ENCODE data around the gene SIRT6.

The SIRT6 gene

DNA sequence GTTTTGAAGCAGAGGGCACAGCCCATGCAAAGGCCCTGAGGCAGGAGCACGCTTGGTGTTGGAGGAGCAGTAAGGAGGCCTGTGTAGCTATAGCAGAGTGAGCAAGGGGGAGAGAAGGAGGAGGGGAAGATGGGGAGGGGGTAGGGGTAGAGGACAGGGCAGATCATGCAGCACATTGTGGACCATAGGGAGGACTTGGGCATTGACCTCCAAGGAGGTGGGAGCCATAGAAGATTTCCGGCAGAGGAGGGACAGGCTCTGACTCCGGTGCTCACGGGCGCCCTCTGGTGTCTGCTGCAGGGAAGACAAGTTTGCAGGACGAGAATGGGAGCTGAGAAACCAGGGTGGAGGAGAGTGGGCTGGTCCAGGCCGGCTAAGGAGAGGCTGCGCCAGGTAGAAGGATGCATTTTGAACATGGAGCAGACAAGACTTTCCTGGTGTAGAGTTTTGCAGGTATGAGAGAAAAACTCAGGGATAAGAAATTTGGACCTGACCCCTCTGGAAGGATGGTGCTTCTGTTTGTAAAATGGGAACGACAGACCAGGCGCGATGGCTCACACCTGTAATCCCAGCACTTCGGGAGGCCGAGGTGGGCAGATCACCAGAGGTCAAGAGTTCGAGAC lies 42.6 kb downstream of the SIRT6 start (continued):
- no peak for TF ChIP-seq ZNF24 (tag by site-specific recombination; IDR thresholded peaks at IDR 0.05)
- TF ChIP-seq ZNF558 (tag by site-specific recombination; IDR thresholded peaks at IDR 0.05) = no peak
- TF ChIP-seq ZNF837 (tag by site-specific recombination; IDR thresholded peaks at IDR 0.05) = no peak
- no peak for TF ChIP-seq GFI1B (tag by site-specific recombination; IDR thresholded peaks at IDR 0.05)
- no peak for TF ChIP-seq WT1 (tag by site-specific recombination; IDR thresholded peaks at IDR 0.05)
- peak; percentile 52 for TF ChIP-seq ZNF654 (tag by site-specific recombination; IDR thresholded peaks at IDR 0.05; ENCODE audit: low read depth)
- TF ChIP-seq ZNF76 (tag by site-specific recombination; IDR thresholded peaks at IDR 0.05; ENCODE audit: borderline replicate concordance, low read depth) = peak; percentile 38; the same call in 1 of the 2 replicates
- TF ChIP-seq, protein P1, sequence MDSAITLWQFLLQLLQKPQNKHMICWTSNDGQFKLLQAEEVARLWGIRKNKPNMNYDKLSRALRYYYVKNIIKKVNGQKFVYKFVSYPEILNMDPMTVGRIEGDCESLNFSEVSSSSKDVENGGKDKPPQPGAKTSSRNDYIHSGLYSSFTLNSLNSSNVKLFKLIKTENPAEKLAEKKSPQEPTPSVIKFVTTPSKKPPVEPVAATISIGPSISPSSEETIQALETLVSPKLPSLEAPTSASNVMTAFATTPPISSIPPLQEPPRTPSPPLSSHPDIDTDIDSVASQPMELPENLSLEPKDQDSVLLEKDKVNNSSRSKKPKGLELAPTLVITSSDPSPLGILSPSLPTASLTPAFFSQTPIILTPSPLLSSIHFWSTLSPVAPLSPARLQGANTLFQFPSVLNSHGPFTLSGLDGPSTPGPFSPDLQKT (IDR thresholded peaks at IDR 0.05; ENCODE audit: borderline replicate concordance, low read depth, low read length) = no peak
- TF ChIP-seq, protein P2, sequence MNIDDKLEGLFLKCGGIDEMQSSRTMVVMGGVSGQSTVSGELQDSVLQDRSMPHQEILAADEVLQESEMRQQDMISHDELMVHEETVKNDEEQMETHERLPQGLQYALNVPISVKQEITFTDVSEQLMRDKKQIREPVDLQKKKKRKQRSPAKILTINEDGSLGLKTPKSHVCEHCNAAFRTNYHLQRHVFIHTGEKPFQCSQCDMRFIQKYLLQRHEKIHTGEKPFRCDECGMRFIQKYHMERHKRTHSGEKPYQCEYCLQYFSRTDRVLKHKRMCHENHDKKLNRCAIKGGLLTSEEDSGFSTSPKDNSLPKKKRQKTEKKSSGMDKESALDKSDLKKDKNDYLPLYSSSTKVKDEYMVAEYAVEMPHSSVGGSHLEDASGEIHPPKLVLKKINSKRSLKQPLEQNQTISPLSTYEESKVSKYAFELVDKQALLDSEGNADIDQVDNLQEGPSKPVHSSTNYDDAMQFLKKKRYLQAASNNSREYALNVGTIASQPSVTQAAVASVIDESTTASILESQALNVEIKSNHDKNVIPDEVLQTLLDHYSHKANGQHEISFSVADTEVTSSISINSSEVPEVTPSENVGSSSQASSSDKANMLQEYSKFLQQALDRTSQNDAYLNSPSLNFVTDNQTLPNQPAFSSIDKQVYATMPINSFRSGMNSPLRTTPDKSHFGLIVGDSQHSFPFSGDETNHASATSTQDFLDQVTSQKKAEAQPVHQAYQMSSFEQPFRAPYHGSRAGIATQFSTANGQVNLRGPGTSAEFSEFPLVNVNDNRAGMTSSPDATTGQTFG (tag by site-specific recombination; IDR thresholded peaks at IDR 0.05; ENCODE audit: borderline replicate concordance) = no peak
- TF ChIP-seq, protein P3, sequence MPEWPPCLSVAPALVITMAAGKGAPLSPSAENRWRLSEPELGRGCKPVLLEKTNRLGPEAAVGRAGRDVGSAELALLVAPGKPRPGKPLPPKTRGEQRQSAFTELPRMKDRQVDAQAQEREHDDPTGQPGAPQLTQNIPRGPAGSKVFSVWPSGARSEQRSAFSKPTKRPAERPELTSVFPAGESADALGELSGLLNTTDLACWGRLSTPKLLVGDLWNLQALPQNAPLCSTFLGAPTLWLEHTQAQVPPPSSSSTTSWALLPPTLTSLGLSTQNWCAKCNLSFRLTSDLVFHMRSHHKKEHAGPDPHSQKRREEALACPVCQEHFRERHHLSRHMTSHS (tag by site-specific recombination; IDR thresholded peaks at IDR 0.05) = no peak
- no peak for TF ChIP-seq ZNF549 (tag by site-specific recombination; IDR thresholded peaks at IDR 0.05)
- TF ChIP-seq ZNF473 (tag by site-specific recombination; IDR thresholded peaks at IDR 0.05) = no peak
- peak; percentile 42 for TF ChIP-seq SP3 (tag by site-specific recombination; IDR thresholded peaks at IDR 0.05)
- no peak for TF ChIP-seq ZNF629 (tag by site-specific recombination; IDR thresholded peaks at IDR 0.05)
- TF ChIP-seq, protein P4, sequence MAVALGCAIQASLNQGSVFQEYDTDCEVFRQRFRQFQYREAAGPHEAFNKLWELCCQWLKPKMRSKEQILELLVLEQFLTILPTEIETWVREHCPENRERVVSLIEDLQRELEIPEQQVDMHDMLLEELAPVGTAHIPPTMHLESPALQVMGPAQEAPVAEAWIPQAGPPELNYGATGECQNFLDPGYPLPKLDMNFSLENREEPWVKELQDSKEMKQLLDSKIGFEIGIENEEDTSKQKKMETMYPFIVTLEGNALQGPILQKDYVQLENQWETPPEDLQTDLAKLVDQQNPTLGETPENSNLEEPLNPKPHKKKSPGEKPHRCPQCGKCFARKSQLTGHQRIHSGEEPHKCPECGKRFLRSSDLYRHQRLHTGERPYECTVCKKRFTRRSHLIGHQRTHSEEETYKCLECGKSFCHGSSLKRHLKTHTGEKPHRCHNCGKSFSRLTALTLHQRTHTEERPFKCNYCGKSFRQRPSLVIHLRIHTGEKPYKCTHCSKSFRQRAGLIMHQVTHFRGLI (tag by site-specific recombination; IDR thresholded peaks at IDR 0.05) = no peak
- TF ChIP-seq ZNF394 (tag by site-specific recombination; IDR thresholded peaks at IDR 0.05; ENCODE audit: borderline replicate concordance) = no peak
- TF ChIP-seq ZNF561 (tag by site-specific recombination; IDR thresholded peaks at IDR 0.05; ENCODE audit: borderline replicate concordance) = no peak
- no peak for TF ChIP-seq ZNF248 (tag by site-specific recombination; IDR thresholded peaks at IDR 0.05)

DNA sequence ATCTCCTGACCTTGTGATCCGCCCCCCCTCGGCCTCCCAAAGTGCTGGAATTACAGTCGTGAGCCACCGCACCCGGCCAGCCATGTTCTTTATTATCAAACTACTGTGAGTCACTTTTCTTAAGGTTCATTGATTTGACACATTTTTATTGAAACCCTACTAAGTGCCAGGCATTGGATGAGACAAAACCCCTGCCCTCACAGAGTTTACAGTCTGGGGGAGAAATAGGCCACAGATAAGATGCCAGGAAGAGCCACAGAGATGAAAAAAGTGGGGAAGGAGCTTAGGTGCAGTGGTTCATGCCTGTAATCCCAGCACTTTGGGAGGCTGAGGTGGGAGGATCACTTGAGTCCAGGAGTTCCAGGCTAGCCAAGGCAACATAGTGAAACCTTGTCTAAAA lies 43.9 kb downstream of the SIRT6 start:
- H3K4me1 ChIP-seq (ENCODE audit: control insufficient read depth, insufficient read depth, low read length) = no peaks in the 10 kb centered on the region
- H3K27ac ChIP-seq (ENCODE audit: extremely low read depth, low read depth, low read length) = no peak overlapping the region
- POLR2A ChIA-PET = no interaction called here
- H3K9me3 ChIP-seq (ENCODE audit: control insufficient read depth, insufficient read depth, low read depth, low read length) = no peaks in the 10 kb centered on the region
- H3K4me3 ChIP-seq (ENCODE audit: low read depth, low read length) = no peak overlapping the region
- no peaks in the 10 kb centered on the region for H3K36me3 ChIP-seq (ENCODE audit: control insufficient read depth in 2 of 2, insufficient read depth in 1 of 2, low read length in 2 of 2)
- CTCF ChIA-PET = interaction anchor here (0.6 to 2.9 kb wide), 4 partner anchors 10 to 153 kb away, joined by 3 to 21 read pairs (median 9); partner anchors contain the start of gene EEF2
- TF ChIP-seq, protein P5, sequence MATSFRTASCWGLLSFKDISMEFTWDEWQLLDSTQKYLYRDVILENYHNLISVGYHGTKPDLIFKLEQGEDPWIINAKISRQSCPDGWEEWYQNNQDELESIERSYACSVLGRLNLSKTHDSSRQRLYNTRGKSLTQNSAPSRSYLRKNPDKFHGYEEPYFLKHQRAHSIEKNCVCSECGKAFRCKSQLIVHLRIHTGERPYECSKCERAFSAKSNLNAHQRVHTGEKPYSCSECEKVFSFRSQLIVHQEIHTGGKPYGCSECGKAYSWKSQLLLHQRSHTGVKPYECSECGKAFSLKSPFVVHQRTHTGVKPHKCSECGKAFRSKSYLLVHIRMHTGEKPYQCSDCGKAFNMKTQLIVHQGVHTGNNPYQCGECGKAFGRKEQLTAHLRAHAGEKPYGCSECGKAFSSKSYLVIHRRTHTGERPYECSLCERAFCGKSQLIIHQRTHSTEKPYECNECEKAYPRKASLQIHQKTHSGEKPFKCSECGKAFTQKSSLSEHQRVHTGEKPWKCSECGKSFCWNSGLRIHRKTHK (tag by site-specific recombination; IDR thresholded peaks at IDR 0.05) = no peak
- TF ChIP-seq, protein P2 (tag by site-specific recombination; IDR thresholded peaks at IDR 0.05; ENCODE audit: borderline replicate concordance) = no peak
- no peak for TF ChIP-seq PRDM1 (tag by site-specific recombination; IDR thresholded peaks at IDR 0.05)
- no peak for TF ChIP-seq ZNF571 (tag by site-specific recombination; IDR thresholded peaks at IDR 0.05)
- TF ChIP-seq, protein P6, sequence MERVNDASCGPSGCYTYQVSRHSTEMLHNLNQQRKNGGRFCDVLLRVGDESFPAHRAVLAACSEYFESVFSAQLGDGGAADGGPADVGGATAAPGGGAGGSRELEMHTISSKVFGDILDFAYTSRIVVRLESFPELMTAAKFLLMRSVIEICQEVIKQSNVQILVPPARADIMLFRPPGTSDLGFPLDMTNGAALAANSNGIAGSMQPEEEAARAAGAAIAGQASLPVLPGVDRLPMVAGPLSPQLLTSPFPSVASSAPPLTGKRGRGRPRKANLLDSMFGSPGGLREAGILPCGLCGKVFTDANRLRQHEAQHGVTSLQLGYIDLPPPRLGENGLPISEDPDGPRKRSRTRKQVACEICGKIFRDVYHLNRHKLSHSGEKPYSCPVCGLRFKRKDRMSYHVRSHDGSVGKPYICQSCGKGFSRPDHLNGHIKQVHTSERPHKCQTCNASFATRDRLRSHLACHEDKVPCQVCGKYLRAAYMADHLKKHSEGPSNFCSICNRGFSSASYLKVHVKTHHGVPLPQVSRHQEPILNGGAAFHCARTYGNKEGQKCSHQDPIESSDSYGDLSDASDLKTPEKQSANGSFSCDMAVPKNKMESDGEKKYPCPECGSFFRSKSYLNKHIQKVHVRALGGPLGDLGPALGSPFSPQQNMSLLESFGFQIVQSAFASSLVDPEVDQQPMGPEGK (tag by site-specific recombination; IDR thresholded peaks at IDR 0.05) = no peak
- no peak for TF ChIP-seq ZNF133 (tag by site-specific recombination; IDR thresholded peaks at IDR 0.05)
- TF ChIP-seq ZNF155 (tag by site-specific recombination; IDR thresholded peaks at IDR 0.05) = no peak

Measured in HEK293 (cell line).